Loucy (cell line): Measurements from ENCODE around the gene BIRC2.

Experiments
- CTCF ChIP-seq: fragments of 200-600 bp; sonication (generic); conservative IDR thresholded peaks from 2 replicates; pipeline ENCODE4 v1.5.1; 2014; ENCODE audit warnings: mild to moderate bottlenecking, antibody characterized with exemption, low read length
- EZH2phosphoT487 ChIP-seq: fragments of 200-600 bp; IDR thresholded peaks from 2 replicates; pipeline ENCODE4 v1.6.1; 2018; ENCODE audit warnings: antibody characterized with exemption, mild to moderate bottlenecking, moderate library complexity, borderline replicate concordance

GRCh38 chr11:102318469-102318868 lies 28.5 kb upstream of the BIRC2 start:
- TF ChIP-seq CTCF (no peak), EZH2phosphoT487 (no peak)
